ENCODE data around the gene IL2RA.

DNA sequence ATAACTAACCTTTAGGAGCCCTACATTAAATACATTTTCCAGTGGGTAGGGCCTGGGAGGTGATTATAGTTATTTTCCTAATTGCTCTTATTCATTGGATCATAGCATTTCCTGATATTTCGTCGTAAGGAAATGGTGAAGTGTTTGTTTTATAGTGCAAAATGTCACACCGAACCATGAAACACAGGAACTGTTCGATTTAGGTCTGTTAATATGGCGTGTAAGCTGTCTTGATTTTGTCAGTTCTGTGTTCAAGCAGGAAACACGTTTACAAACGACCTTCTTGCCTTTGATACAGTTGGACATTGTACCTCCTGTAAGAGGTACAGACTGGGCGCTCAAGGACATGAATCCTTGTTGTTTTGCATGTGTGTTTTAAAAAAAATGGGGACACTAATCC is 41.4 kb upstream of the IL2RA start:
- TF ChIP-seq, protein P1, sequence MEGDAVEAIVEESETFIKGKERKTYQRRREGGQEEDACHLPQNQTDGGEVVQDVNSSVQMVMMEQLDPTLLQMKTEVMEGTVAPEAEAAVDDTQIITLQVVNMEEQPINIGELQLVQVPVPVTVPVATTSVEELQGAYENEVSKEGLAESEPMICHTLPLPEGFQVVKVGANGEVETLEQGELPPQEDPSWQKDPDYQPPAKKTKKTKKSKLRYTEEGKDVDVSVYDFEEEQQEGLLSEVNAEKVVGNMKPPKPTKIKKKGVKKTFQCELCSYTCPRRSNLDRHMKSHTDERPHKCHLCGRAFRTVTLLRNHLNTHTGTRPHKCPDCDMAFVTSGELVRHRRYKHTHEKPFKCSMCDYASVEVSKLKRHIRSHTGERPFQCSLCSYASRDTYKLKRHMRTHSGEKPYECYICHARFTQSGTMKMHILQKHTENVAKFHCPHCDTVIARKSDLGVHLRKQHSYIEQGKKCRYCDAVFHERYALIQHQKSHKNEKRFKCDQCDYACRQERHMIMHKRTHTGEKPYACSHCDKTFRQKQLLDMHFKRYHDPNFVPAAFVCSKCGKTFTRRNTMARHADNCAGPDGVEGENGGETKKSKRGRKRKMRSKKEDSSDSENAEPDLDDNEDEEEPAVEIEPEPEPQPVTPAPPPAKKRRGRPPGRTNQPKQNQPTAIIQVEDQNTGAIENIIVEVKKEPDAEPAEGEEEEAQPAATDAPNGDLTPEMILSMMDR (IDR thresholded peaks at IDR 0.05; ENCODE audit: insufficient read depth, low read length, poor library complexity, severe bottlenecking): no peak
- no peak for TF ChIP-seq EZH2phosphoT487 (conservative IDR thresholded peaks at IDR 0.05; ENCODE audit: low read length)
